T follicular helper cell (primary cell): ENCODE results near the gene RHCE.
"Not testable (repeated sequence)": the region's sequence is repeated elsewhere in the genome, so short reads cannot be mapped to it uniquely, and the experiment has no call there.

ENCODE experiments used
- DNase-seq: peaks from one replicate; pipeline ENCODE4 v3.0.0-alpha.2; 2020; ENCODE audit warnings: low read depth
- total RNA-seq, 2 experiments: gene quantifications; one replicate each; lab custom pipeline; 2026; lab: John Stamatoyannopoulos, UW

The RHCE gene
- 0 to 0.18 reads per million in 2 experiments for total RNA-seq

- not testable (repeated sequence) for DNase-seq
Measured at GRCh38 chr1:25420715-25421114, at the start of gene RHCE. Gene RHCE, minus strand, starts transcription at chr1:25420825. Its CDS starts 39 bp downstream, at chr1:25420786.

- no peak for DNase-seq
Measured at GRCh38 chr1:25469177-25469576, 48.6 kb upstream of the RHCE start.

- DNase-seq, result no peak
Measured at GRCh38 chr1:25468033-25468432, 47.4 kb upstream of the RHCE start.

- no peak for DNase-seq
Measured at GRCh38 chr1:25467616-25468015, 47.0 kb upstream of the RHCE start.

GRCh38 chr1:25467193-25467592 lies 46.6 kb upstream of the RHCE start:
- no peak for DNase-seq

- DNase-seq, result no peak
Measured at GRCh38 chr1:25462732-25463131, 42.1 kb upstream of the RHCE start.

- no peak for DNase-seq
Measured at GRCh38 chr1:25461849-25462248, 41.2 kb upstream of the RHCE start.

- not testable (repeated sequence) for DNase-seq
Measured at GRCh38 chr1:25460816-25461215, 40.2 kb upstream of the RHCE start.

- DNase-seq, result no peak
Measured at GRCh38 chr1:25460020-25460419, 39.4 kb upstream of the RHCE start.

GRCh38 chr1:25458541-25459298 lies 38.1 kb upstream of the RHCE start:
- DNase-seq, result no peak

GRCh38 chr1:25456502-25456901 lies 35.9 kb upstream of the RHCE start:
- DNase-seq, result no peak

GRCh38 chr1:25451908-25452307 lies 31.3 kb upstream of the RHCE start:
- DNase-seq, result no peak

- DNase-seq, result no peak
Measured at GRCh38 chr1:25450891-25451290, 30.3 kb upstream of the RHCE start.

GRCh38 chr1:25447547-25447946 lies 26.9 kb upstream of the RHCE start:
- DNase-seq, result no peak

- DNase-seq, result no peak
Measured at GRCh38 chr1:25445993-25446538, 25.4 kb upstream of the RHCE start.

GRCh38 chr1:25444604-25445003 lies 24.0 kb upstream of the RHCE start:
- DNase-seq, result not testable (repeated sequence)

- no peak for DNase-seq
Measured at GRCh38 chr1:25443030-25443699, 22.5 kb upstream of the RHCE start.

GRCh38 chr1:25442178-25442577 lies 21.6 kb upstream of the RHCE start:
- DNase-seq, result no peak

- DNase-seq, result no peak
Measured at GRCh38 chr1:25439287-25439686, 18.7 kb upstream of the RHCE start.

- no peak for DNase-seq
Measured at GRCh38 chr1:25437672-25438071, 17.0 kb upstream of the RHCE start.

- no peak for DNase-seq
Measured at GRCh38 chr1:25435397-25436108, 14.9 kb upstream of the RHCE start.

- no peak for DNase-seq
Measured at GRCh38 chr1:25433389-25434186, 13.0 kb upstream of the RHCE start.
